Measurements from ENCODE around the gene MUS81.

Gene MUS81

DNA sequence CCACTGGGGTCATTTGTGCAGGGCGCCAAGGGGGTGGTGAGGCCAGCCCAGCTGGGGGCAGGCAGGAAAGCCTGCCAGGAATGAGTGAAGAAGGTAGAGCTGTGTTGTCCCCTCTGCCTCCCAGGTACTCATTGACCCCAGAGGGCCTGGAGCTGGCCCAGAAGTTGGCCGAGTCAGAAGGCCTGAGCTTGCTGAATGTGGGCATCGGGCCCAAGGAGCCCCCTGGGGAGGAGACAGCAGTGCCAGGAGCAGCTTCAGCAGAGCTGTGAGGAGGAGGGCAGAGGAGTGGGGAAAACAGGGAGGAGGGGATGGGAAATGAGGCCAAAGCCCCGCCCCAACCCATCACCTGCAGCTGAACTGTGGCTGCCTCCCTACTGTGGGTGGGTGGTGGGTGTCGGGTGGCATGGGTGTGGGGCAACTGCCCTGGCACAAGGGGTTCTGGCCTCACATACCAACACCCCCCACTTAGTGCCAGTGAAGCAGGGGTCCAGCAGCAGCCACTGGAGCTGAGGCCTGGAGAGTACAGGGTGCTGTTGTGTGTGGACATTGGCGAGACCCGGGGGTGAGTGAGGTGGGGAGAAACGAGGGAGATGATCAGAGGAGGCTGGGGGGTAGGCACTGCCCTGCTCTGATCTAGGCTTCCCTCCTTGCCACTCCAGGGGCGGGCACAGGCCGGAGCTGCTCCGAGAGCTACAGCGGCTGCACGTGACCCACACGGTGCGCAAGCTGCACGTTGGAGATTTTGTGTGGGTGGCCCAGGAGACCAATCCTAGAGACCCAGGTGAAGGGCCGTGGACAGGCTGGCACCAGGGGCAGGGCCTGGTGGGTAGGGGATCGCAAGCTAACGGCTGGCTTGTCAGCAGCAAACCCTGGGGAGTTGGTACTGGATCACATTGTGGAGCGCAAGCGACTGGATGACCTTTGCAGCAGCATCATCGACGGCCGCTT, 3.0 kb downstream of the MUS81 start:
- Histone ChIP-seq H3K27ac (ENCODE audit: low read length) (no peak overlapping the region), H3K27me3 (ENCODE audit: insufficient read depth, low read length, poor library complexity) (no peaks in the 10 kb centered on the region), H3K4me2 (ENCODE audit: insufficient read depth, low read length) (peak overlapping the region; percentile 81), H3K36me3 (ENCODE audit: insufficient read depth, low read length) (peaks cover 68% of the 10 kb centered on the region), H3K9me3 (ENCODE audit: insufficient read depth, low read length, severe bottlenecking) (no peaks in the 10 kb centered on the region), H3K4me3 (ENCODE audit: low read depth in 1 of 2, low read length in 2 of 2) (no peak overlapping the region), H2AFZ (ENCODE audit: low read depth, low read length) (no peak overlapping the region), H4K20me1 (ENCODE audit: insufficient read depth, low read length) (peaks cover 46% of the 10 kb centered on the region), H3K4me1 (ENCODE audit: insufficient read depth, low read length) (peaks cover 46% of the 10 kb centered on the region), H3K79me2 (ENCODE audit: insufficient read depth, low read length) (peaks cover 34% of the 10 kb centered on the region), H3K9ac (ENCODE audit: low read depth, low read length) (0 out of 2 replicates have a peak overlapping the region, but pooled peaks have one; percentile 9)
- ATAC-seq (ENCODE audit: insufficient read depth, low read depth) (no peak), DNase-seq (peak; percentile 6)
- no peak for TF ChIP-seq EZH2 (IDR thresholded peaks at IDR 0.05; ENCODE audit: borderline replicate concordance, low read depth, low read length, severe bottlenecking)

DNA sequence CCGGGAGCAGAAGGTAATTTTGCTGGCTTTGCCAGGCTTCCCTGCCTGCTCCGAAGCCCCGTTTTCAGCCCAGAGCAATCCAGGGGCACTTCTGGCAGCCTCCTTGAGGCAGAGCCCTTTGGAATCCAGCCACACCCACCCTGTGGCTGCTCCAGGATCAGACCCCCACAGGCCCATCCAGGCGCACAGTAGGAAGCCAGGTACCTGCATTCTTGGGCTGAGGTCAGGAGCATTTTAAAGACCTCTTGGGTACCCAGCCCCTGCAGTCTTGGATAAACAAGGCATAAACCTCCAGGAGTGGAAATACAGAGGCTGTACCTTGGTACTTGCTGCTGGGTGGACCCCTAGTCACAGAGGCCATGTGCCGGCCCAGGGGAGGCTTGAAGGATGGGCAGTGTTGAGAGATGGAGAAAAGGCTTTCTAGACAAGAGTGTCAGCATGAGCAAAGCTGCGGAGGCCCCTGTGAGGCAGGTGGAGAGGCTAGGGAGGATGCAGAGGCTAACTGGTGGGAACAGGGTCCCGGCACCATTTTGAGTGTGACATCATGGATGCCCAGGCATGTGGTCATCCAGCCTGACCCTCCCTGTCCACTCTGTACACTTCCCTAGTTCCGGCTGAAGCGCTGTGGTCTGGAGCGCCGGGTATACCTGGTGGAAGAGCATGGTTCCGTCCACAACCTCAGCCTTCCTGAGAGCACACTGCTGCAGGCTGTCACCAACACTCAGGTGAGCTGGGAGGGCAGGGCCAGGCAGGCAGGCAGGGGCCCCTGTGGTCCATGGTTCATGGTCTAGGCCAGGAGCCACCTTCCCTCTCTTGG, 3.9 kb downstream of the MUS81 start:
- H3K4me3 ChIP-seq (ENCODE audit: low read depth in 1 of 2, low read length in 2 of 2), result no peak overlapping the region
- H3K4me2 ChIP-seq (ENCODE audit: insufficient read depth, low read length), result peak overlapping the region; percentile 22; the same call in 1 of the 2 replicates
- TF ChIP-seq EZH2 (IDR thresholded peaks at IDR 0.05; ENCODE audit: borderline replicate concordance, low read depth, low read length, severe bottlenecking), result no peak
- TF ChIP-seq, protein P1, sequence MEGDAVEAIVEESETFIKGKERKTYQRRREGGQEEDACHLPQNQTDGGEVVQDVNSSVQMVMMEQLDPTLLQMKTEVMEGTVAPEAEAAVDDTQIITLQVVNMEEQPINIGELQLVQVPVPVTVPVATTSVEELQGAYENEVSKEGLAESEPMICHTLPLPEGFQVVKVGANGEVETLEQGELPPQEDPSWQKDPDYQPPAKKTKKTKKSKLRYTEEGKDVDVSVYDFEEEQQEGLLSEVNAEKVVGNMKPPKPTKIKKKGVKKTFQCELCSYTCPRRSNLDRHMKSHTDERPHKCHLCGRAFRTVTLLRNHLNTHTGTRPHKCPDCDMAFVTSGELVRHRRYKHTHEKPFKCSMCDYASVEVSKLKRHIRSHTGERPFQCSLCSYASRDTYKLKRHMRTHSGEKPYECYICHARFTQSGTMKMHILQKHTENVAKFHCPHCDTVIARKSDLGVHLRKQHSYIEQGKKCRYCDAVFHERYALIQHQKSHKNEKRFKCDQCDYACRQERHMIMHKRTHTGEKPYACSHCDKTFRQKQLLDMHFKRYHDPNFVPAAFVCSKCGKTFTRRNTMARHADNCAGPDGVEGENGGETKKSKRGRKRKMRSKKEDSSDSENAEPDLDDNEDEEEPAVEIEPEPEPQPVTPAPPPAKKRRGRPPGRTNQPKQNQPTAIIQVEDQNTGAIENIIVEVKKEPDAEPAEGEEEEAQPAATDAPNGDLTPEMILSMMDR (IDR thresholded peaks at IDR 0.05; ENCODE audit: borderline replicate concordance, extremely low read depth, low read length, poor library complexity, severe bottlenecking), result no peak
- no peak overlapping the region for H3K9ac ChIP-seq (ENCODE audit: low read depth, low read length)
- no peaks in the 10 kb centered on the region for H3K9me3 ChIP-seq (ENCODE audit: insufficient read depth, low read length, severe bottlenecking)
- H2AFZ ChIP-seq (ENCODE audit: low read depth, low read length), result no peak overlapping the region
- peaks cover 68% of the 10 kb centered on the region for H3K36me3 ChIP-seq (ENCODE audit: insufficient read depth, low read length)
- ATAC-seq (ENCODE audit: insufficient read depth, low read depth) (no peak), DNase-seq (no peak)
- peaks cover 46% of the 10 kb centered on the region for H4K20me1 ChIP-seq (ENCODE audit: insufficient read depth, low read length)
- no peaks in the 10 kb centered on the region for H3K27me3 ChIP-seq (ENCODE audit: insufficient read depth, low read length, poor library complexity)
- peaks cover 34% of the 10 kb centered on the region for H3K79me2 ChIP-seq (ENCODE audit: insufficient read depth, low read length)
- peaks cover 38% of the 10 kb centered on the region for H3K4me1 ChIP-seq (ENCODE audit: insufficient read depth, low read length)
- H3K27ac ChIP-seq (ENCODE audit: low read length), result no peak overlapping the region

DNA sequence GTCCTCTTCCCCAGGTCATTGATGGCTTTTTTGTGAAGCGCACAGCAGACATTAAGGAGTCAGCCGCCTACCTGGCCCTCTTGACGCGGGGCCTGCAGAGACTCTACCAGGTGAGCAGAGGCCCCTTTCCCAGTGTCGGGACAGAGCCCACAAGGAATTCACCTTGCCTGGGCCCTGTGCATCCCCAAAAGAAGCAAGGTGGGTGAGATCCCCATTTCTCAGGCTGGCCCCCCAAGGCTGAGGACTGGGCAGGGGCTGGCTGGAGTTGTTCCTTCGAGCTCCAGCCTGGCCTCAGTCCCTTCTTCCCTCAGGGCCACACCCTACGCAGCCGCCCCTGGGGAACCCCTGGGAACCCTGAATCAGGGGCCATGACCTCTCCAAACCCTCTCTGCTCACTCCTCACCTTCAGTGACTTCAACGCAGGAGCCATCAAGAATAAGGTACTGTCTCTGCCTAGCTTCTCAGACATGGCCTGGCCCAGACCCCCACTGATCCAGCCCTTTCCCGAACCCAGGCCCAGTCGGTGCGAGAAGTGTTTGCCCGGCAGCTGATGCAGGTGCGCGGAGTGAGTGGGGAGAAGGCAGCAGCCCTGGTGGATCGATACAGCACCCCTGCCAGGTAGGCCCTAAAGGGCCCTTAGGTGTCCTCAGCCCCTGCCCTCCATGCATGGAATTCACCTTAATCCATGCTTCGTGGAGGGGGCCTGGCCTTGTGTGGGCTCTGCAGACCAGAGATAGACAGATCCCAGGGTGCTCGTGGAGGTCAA, 4.7 kb downstream of the MUS81 start:
- H3K79me2 ChIP-seq (ENCODE audit: insufficient read depth, low read length), result peaks cover 33% of the 10 kb centered on the region
- H3K4me1 ChIP-seq (ENCODE audit: insufficient read depth, low read length), result peaks cover 33% of the 10 kb centered on the region
- H3K4me3 ChIP-seq (ENCODE audit: low read depth in 1 of 2, low read length in 2 of 2), result no peak overlapping the region
- no peak overlapping the region for H3K9ac ChIP-seq (ENCODE audit: low read depth, low read length)
- no peak for ATAC-seq (ENCODE audit: insufficient read depth, low read depth)
- H3K9me3 ChIP-seq (ENCODE audit: insufficient read depth, low read length, severe bottlenecking), result no peaks in the 10 kb centered on the region
- no peak overlapping the region for H3K27ac ChIP-seq (ENCODE audit: low read length)
- no peak overlapping the region for H2AFZ ChIP-seq (ENCODE audit: low read depth, low read length)
- peak overlapping the region; percentile 5; the same call in 1 of the 2 replicates for H3K4me2 ChIP-seq (ENCODE audit: insufficient read depth, low read length)
- TF ChIP-seq, protein P1 (IDR thresholded peaks at IDR 0.05; ENCODE audit: borderline replicate concordance, extremely low read depth, low read length, poor library complexity, severe bottlenecking), result no peak
- TF ChIP-seq EZH2 (IDR thresholded peaks at IDR 0.05; ENCODE audit: borderline replicate concordance, low read depth, low read length, severe bottlenecking), result no peak
- H3K27me3 ChIP-seq (ENCODE audit: insufficient read depth, low read length, poor library complexity), result no peaks in the 10 kb centered on the region
- DNase-seq, result no peak
- peaks cover 68% of the 10 kb centered on the region for H3K36me3 ChIP-seq (ENCODE audit: insufficient read depth, low read length)
- peaks cover 46% of the 10 kb centered on the region for H4K20me1 ChIP-seq (ENCODE audit: insufficient read depth, low read length)
